Stimulated activated CD4-positive, alpha-beta T cell treated with anti-CD3 and anti-CD28 coated beads, TNF-alpha, amount 100 ng/mL, for 1 hour (primary cell): ENCODE results near the gene MGLL.

Source experiments
- DNase-seq, 3 donors: peaks; one replicate each; pipeline ENCODE4 v3.0.0-alpha.2; 2020; ENCODE audit warnings: low read depth in 3 of 3, low spot score in 1 of 3

MGLL gene

DNA sequence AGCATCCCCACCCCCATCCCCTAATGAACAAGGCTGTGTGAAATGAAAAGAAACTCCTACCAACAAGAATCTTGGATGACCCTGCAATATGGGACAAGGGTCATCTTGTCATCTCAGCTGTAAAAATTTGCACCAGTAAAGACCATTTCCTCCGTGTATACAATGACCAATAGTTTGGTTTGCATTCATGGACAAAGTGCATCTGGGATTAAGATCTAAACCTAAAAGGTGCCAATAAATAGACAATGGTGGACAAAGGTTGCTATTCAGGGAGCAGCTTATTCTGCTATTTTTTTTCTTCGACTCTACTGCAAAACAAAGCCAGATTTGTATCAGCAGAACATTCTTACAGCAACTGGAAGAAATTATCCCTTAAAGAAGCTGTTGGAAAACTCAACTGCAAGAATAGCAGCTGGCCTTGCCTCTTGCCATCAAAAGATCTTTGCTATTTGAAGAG is 8.0 kb downstream of the MGLL start:
- no peak for DNase-seq

DNA sequence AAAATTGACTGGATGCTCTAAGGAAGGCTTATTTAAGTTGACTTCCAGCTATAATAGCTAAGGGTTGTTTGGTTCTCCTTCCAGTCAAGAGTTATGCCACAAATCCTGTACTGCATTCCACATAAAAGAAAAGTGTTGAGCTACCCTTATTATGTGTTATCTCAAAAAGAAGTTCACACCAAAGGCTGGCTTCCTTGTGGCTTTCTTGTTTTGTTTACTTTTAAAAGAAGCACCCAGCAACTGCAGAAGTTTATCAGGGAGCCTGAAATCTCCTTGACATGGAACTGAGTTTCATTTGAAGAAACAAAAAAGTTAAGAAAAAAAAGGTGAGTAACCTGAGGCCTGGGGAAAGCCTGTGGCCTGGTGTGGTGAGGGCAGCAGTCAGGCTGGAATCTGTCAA is 10.2 kb downstream of the MGLL start:
- DNase-seq: no peak

DNA sequence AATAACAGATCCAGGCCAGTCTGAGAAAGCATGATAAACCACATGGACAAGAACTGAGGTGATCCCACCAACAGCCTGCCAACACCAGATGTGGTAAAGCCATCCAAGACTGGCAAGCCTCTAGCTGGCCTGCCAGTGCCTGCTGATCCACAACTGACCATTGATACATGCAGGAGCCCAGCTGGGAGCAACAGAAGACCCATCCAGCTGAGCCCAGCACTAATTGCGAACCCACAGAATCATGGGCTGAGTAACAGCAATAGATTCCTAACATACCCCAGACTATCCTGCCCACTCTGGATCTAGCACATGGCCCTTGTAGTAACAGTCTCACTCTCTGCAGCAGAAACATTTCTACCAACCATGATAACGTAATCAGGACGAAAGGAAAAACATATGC is 10.6 kb downstream of the MGLL start:
- no peak for DNase-seq

DNA sequence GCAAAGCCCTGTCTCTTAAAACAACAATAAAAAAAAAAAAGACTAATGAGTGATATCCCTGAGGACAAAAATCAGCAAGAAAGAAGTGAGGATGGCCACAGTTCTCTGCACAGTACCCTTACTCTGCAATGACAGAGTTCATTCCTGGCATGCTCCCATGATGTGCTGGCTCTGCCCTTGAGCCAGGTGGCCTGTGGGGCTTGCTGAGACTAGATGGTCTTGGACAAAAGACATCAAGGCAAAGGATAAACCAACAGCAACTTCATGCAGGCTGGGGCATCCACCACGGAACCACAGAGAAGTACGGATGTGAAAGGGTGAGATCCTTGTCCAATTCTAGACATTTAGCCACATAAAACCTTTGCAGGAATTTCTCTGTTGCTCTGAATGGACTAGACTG is 12.7 kb downstream of the MGLL start:
- DNase-seq: no peak

DNA sequence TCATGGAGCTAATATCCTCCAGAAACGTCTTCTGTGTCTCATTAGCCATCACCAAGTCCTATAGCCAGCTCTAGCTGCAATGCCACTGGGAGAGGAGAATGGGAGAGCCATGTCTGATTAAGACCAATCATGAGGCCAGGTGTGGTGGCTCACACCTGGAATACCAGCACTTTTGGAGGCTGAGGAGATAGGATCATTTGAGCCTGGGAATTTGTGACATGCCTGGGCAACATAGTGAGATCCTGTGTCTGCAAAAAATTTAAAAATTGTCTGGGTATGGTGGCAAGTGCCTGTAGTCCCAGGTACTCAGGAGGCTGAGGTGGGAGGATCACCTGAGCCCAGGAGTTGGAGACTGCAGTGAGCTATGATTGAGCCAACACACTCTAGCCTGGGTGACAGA is 13.1 kb downstream of the MGLL start:
- no peak for DNase-seq

DNA sequence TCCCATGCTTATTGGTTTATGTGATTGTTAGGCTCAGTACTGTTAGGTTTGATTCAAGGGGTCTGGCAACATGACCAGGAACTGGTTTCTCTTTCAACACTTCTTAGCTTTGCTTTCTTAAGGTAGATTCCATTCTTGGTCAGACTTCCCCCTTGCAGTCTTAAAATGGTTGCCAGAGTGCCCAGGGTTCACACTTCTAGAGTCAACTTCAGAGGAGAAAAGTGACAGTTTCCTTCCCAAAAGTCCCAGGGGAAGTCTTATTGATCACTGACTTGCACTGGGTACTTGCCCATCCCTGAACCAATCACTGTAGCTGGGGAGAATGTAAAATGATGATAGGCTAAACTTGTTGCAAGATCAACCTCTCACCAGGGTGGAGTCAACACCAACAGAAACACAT is 14.1 kb downstream of the MGLL start:
- DNase-seq: no peak

DNA sequence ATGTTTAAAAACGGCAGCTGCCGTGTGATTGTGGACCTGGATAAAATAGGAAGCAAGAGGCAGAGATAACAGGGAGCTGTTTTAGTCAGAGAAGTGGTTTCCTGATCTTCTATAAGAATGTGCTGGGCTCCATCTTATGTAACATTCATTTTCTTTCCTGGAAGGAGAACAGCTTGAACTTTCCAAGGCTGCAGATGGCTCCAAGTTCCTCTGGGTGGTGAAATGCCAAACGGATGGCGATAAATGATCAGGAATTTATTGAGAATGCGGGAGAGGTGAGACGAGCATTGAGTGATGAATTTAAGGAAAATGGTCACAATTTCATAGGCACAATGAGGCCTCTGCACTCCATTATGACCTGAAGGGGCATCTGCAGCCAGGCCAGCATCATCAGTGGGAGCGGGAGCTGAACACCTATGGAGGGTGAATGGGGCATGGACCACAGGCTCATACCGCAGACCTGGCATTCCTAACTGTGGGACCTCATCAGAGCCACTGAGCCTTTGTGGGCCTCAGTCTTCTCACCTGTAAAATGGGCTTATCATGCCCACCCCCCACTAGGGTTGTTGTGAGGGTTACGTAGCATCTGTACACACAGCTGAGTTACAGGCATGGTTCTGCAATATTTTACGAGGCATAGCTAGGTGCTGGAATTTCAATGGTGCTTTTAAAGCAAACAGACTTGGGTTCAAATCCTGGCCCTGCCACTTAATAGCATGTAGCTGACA is 17.1 kb downstream of the MGLL start:
- DNase-seq: no peak

DNA sequence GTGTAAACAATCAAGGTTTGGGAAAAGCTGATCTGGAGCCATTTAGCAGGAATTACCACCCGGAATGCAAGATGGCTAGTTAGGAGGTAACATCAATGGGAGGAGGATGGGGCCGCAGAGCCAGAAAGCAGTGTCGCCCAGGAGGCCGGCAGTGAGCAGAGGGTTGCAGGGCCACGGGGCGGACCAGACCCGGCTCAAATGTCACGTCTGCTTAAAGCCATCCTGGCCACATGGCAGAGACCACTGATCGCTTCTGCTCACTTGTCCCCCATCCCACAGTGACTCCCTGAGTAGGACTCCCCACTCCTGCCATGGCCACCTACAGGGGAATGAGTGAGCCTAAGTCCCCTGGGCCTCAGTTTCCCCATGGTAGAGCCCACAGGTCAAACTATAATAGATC is 18.2 kb downstream of the MGLL start:
- no peak for DNase-seq

DNA sequence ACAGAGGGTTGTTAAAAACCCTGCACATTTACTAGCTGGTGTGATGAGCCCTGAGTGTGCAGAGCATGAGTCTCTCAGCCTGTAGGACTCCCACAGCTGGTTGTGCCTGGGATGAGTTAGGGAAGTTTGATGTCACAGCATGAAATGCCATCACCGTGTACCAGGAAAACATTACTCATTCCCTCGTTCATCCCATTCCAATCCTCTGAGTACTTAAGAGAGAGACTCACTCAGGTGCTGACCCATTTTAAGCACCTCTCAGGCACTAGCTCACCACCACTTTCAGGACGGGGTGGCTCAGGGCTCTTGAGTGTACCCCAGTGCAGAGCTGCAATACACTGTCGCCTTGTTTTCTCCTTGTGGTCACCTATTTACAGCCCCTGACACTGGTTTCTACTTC is 18.7 kb downstream of the MGLL start:
- DNase-seq: no peak

DNA sequence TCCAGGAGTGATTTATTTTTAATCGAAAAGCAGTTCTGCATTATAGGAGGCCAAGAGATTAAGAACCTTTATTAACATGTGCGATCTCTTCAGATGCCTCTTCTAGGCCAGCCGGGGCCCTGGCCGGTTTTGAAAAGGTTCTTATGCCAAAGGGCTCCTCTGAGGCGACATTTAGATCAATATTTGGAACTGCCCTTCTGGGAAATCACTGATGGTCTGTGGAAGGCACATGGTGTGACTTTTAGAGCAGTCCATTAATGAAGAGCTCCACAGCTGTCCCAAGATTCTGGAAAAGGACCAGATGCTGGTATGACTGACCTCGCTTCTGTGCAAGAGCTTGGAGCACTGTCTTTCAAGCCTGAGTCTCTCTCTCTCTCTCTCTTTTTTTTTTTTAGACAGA is 19.7 kb downstream of the MGLL start:
- DNase-seq: no peak

DNA sequence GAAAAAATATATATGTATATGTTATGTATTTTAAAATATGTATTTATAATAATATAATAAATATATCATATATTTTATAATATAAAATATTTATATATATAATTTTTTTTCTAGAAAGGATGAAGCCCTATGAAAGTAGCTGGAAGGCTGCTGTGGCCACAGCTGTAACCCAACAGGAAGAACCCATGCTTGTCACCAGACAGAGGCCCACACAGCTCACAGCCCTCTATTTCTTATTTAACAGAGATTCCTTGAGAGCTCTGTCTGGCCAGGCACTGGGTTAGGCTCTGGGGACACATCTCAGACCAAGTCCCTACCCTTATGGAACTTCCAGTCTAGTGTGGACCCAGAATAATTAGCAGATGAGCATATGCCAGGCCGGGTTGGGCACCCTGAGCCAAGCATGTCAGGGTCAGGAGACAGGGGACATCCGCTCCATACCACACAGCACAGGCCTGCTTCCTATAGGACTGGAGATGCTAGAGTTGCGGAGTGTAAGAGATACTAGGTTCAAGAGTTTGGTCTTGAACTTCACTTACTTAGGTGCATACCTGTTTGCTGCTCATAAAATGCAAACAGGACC is 20.5 kb downstream of the MGLL start:
- DNase-seq: no peak

DNA sequence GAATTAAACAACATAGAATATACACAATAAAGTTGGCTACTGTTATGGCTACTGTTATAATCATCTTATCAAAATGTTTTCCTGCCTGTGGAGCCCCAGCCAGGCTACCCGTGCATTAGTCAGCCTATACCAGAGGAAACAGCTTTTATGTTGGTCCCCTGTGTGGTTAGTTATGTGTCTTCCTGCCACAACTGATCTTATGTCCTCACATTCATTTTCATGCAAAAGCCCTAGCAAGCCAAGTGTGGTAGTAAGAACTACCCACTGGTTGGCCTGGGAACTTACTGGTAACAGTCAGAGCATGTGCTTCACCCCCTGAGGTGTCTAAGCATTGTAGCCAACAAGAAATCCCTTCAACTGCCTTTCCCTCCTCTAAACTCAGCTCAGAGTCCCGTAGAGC is 21.8 kb downstream of the MGLL start:
- no peak for DNase-seq

DNA sequence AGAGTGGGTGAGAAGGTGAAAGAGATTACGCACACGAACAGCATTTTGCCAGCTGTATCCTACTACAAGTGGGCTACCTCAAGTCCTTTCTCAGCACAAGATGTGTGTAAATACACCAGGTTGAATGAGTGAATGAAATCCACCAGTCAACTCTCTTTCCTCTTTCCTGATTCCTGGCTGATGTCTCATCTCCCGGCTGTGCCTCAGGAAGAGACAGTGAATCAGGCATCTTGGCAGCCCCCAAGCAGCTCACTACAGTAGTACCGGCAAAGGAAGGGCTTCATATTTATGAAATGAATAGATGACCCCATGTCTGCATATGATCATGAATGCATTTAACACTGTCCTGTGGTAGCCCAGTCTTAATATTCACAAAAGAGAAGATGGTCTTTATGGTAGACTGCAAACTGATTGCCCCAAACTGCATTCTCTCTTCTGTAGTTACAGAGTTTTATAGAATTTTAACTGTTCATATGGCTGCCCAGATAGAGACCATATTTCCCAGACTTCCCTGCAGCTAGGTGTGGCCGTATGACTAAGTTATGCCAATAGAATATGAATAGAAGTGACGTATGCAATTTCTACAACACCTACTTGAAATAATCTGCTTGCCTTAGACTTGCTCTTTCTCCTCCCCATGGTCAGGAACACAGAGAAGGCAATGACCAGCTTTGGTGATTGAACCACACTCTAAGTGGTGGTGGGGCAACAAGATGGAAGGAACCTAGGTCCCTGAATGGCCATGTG is 22.7 kb downstream of the MGLL start:
- no peak for DNase-seq

DNA sequence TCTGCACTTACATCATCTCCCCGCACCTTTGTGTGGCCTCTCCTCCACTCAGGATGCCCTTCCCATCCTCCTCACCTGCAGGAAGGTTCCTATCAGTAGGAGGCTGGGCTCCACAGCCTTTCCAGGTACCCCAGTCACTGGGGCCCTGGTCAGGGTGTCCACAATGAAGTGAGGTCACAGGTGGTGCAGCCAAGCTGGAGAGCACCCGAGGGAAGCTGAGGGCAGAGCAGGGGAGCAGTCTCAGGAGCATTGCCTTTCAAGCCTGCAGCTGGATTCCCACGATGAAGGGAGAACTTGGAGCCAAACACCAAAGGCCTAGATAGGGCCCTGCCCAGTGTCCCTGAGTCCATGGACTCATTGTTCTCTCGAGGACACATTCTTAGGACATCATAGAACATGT is 23.6 kb downstream of the MGLL start:
- no peak for DNase-seq

DNA sequence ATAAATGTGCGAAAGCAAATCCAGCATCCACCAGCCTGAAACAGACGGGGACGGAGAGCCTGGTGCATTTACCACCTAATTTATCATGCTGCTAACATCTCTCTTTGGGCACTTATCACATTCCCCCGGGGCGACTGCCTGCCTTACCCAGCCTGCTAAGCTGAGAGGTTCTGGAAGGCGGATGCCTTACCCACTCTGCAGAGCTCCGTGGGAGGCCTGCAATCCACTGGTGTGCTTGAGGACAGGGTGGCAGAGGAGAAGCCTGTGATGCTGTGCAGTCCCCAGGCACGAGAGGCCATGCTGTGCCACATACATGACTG is 25.5 kb downstream of the MGLL start:
- DNase-seq: no peak

DNA sequence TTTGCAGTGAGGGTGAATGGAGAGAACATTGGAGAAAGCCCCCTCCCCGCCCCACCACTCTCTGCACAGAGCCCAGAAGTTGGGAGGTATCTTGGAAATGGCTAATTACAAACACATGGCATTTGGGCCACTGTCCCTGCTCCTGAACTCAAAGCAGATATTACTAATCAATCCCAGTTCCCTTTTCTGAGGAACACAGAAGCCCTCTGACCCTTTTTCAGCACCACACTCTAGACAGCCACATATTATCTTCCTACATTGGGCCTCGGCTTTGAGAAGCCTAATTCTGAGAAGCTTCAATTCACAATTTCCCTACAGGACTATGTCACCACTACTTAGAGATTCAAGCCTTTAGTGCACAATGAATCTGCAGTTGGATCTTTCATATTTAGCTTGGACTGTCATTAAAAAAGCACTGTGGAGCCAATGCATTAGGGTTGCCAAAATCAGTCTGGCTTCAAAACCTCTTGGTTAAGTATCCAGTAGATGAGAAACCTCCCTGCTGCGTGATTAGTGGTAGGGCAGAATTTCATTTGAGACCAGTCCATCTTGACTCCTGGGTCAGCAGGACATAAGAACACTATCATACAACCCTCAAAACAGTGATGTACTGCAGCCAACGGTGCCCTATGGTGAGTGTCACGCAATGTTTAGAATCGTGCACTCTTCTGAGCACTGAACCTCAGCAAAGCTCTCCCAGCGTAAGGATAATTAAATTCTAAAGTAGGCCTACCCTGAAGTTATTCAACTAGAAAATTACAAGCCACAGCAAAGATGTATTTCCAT is 26.1 kb downstream of the MGLL start:
- no peak for DNase-seq

DNA sequence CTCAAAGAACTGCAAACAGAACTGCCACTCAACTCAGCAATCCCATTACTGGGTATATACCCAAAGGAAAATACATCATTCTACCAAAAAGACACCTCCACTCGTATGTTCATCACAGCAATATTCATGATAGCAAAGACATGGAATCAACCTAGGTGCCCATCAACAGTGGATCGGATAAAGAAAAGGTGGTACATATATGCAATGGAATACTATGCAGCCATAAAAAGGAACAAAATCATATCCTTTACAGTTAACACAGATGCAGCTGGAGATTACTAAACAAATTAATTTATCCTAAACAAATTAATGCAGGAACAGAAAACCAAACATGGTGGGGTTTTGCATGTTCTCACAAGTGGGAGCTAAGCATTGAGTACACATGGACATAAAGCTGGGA is 27.3 kb downstream of the MGLL start:
- no peak for DNase-seq

DNA sequence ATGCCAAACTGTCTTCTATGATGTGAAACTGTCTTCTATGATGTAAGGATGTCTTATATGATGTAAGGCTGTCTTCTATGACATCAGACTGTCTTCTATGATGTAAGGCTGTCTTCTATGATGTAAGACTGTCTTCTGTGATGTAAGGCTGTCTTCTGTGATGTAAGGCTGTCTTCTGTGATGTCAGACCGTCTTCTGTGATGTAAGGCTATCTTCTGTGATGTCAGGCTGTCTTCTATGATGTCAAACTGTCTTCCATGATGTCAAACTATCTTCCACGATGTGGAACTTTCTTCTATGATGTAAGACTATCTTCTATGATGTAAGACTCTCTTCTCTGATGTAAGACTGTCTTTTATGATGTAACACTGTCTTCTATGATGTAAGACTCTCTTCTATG is 27.9 kb downstream of the MGLL start:
- DNase-seq: no peak

DNA sequence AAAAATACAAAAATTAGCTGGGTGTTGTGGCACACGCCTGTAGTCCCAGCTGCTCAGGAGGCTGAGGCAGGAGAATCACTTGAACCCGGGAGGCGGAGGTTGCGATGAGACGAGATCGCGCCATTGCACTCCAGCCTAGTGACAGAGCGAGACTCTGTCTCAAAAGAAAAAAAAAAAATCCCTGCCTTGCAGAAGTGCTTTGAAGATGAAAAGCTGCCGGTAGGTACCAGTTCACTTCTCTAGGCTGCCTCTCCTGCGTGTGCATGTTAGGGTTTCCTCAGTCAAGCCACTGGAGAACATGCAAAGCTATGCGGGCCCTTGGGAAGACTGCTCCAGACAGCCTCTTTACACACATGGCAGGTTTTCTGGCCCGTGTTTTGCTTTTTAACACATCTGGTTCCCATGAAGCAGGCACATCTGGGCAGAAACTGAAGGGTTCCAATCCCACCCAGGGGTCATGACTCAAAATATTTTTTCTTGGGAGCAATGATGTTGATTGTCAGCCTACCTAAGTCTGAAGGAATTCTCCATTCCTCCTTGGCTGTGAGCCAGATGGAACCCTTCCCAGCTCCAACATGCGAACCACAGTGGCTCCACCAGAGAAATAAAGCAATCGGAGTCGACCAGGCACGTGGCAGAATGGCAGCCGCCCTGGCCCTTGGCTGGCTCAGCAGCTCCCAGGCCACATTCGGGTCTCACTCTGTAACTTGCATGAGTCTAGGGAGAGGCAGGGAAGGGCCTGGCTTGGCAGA is 29.6 kb downstream of the MGLL start:
- DNase-seq: no peak

DNA sequence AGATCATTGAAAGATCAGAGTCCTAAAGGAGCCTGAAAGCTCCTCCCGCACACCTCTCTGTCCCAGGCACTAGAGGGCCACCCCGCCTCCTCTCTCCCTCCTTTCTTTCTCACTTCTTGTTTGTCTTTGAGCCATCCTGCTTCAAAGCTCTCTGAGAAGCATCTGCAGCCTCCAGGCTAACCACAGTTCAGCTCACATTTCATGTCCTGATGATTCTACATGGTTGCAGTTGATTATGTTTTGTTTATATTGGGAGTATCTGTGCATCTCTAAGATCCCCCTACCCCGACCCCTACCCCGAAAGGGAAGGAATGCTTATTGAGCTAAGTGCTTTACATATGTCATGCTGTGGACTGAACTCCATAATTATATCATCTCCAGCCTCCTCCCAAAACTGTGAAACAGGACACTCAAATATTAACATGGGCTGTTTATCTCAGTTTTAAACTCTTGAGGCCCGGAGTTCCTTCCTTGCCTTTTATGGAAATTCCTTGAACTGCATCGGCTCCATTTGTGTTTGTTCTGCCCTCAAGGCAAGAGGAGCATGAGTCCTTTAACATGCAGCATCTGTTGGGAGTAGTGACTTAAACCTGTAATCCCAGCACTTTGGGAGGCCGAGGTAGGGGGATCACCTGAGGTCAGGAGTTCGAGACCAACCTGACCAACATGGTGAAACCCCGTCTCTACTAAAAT is 30.9 kb downstream of the MGLL start:
- DNase-seq: no peak

DNA sequence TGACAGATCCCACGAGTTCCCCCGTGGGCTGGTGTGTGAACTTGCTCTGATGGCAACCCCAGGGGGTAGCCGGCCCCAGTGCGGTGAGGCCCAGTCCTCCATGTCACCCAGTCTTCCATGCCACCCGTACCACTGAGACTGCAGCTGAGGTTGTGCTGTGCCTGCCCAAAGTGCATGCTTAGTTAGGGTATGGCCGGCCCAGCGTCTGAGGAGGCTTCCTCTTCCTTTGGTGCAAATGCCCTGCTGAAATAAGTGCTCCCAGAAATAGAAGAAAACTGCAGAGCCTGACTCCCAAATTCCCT is 31.5 kb downstream of the MGLL start:
- DNase-seq: no peak
